Activated CD8-positive, alpha-beta memory T cell treated with anti-CD3 and anti-CD28 coated beads for 48 hours (primary cell): ENCODE data around the gene PRKG2.

Experiments
- DNase-seq, 3 experiments: peaks; one replicate each; pipeline ENCODE4 v3.0.0-alpha.2; 2020; ENCODE audit warnings: low read depth in 2 of 3, low spot score in 2 of 3

The PRKG2 gene

GRCh38 chr4:81217779-81218178 is 2.8 kb upstream of the PRKG2 start:
- no peak for DNase-seq

GRCh38 chr4:81215931-81216330 is 909 bp upstream of the PRKG2 start:
- no peak for DNase-seq

- DNase-seq, result no peak
Observed at GRCh38 chr4:81214144-81214880, 710 bp downstream of the PRKG2 start.

- DNase-seq, result no peak
Observed at GRCh38 chr4:81213671-81214070, 1.4 kb downstream of the PRKG2 start.

GRCh38 chr4:81211956-81212355 is 3.1 kb downstream of the PRKG2 start:
- no peak for DNase-seq

- no peak for DNase-seq
Observed at GRCh38 chr4:81207828-81208227, 7.2 kb downstream of the PRKG2 start.

GRCh38 chr4:81205302-81205701 is 9.7 kb downstream of the PRKG2 start:
- no peak for DNase-seq

- no peak for DNase-seq
Observed at GRCh38 chr4:81204571-81204970, 10.5 kb downstream of the PRKG2 start.

GRCh38 chr4:81199831-81200230 is 15.2 kb downstream of the PRKG2 start:
- no peak for DNase-seq

GRCh38 chr4:81198609-81199008 is 16.4 kb downstream of the PRKG2 start:
- no peak for DNase-seq

GRCh38 chr4:81197864-81198524 is 17.0 kb downstream of the PRKG2 start:
- no peak for DNase-seq

- no peak for DNase-seq
Observed at GRCh38 chr4:81196126-81196650, 18.8 kb downstream of the PRKG2 start.

GRCh38 chr4:81195475-81195874 is 19.5 kb downstream of the PRKG2 start:
- DNase-seq, result no peak

- DNase-seq, result no peak
Observed at GRCh38 chr4:81194286-81194685, 20.7 kb downstream of the PRKG2 start.

GRCh38 chr4:81180916-81181315 is 34.1 kb downstream of the PRKG2 start:
- DNase-seq, result no peak

- no peak for DNase-seq
Observed at GRCh38 chr4:81179326-81179725, 35.7 kb downstream of the PRKG2 start.

GRCh38 chr4:81173213-81173612 is 41.8 kb downstream of the PRKG2 start:
- DNase-seq, result no peak

GRCh38 chr4:81166458-81167160 is 48.4 kb downstream of the PRKG2 start:
- DNase-seq, result no peak

- no peak for DNase-seq
Observed at GRCh38 chr4:81165861-81166430, 49.1 kb downstream of the PRKG2 start.

- DNase-seq, result no peak
Observed at GRCh38 chr4:81164623-81165416, 50.2 kb downstream of the PRKG2 start.

- no peak for DNase-seq
Observed at GRCh38 chr4:81164126-81164525, 50.9 kb downstream of the PRKG2 start.
